Measurements from ENCODE around the gene ARID3B. TPM values are rescaled to one million over a fixed set of nuclear protein-coding genes. Genes with fewer than 3 reads are reported as not detected.

ARID3B gene
- polyA plus RNA-seq, 1 experiment, result 1.6 TPM

DNA sequence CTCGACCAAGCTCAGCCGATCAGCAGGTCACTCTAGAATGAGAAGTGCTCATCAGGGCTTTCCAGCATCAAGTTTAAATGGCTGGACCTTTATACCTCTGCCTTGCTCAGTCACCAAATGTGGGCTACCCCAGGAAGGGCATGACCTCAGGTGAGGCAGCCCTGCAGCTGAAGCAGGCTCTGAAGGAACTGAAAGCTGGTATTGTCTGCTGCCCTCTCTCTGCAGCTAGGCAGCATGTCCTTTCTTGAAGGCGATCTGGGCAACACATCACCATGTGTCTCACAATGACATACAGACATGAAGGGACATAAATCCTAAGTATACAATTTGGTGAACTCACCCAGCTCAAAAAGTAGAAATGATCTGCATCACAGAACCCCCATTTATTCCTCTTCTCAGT is 38.7 kb upstream of the ARID3B start:
- no peak overlapping the region for H3K4me3 ChIP-seq (ENCODE audit: low read depth, low read length)
- no peak for DNase-seq (ENCODE audit: low read depth, low spot score)
- TF ChIP-seq, protein P1, sequence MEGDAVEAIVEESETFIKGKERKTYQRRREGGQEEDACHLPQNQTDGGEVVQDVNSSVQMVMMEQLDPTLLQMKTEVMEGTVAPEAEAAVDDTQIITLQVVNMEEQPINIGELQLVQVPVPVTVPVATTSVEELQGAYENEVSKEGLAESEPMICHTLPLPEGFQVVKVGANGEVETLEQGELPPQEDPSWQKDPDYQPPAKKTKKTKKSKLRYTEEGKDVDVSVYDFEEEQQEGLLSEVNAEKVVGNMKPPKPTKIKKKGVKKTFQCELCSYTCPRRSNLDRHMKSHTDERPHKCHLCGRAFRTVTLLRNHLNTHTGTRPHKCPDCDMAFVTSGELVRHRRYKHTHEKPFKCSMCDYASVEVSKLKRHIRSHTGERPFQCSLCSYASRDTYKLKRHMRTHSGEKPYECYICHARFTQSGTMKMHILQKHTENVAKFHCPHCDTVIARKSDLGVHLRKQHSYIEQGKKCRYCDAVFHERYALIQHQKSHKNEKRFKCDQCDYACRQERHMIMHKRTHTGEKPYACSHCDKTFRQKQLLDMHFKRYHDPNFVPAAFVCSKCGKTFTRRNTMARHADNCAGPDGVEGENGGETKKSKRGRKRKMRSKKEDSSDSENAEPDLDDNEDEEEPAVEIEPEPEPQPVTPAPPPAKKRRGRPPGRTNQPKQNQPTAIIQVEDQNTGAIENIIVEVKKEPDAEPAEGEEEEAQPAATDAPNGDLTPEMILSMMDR (IDR thresholded peaks at IDR 0.05; ENCODE audit: low read depth, low read length), result no peak
- CTCF ChIA-PET, result no interaction called here
- POLR2A ChIA-PET, result interaction anchor here (0.5 kb wide), 1 partner anchor 93 kb away, joined by 3 read pairs; no protein-coding TSS in a partner anchor
- no peak overlapping the region for H3K27ac ChIP-seq (ENCODE audit: low read depth, low read length)
- no peaks in the 10 kb centered on the region for H3K9me3 ChIP-seq (ENCODE audit: control insufficient read depth, insufficient read depth, low read length)
- H3K27me3 ChIP-seq (ENCODE audit: control insufficient read depth, insufficient read depth, low read length), result no peaks in the 10 kb centered on the region

DNA sequence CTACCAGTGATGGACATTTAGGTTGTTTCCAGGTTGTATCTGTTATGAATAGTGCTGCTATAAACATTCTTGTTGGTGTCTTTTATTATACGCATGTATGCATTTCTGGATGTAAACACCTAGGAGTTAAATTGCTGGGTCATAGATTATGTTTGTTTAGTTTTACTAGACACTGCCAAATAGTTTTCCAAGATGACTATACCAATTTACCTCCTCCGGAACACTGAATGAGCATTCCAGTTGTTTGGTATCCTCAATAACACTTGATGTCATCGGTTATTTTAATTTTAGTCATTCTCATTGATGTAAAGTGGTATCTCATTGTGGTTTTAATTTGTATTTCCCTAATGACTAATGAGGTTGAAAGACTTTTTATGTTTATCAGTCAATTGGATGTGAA is 36.6 kb upstream of the ARID3B start:
- POLR2A ChIA-PET, result interaction anchor here (1.0 kb wide), 1 partner anchor 42 kb away, joined by 3 read pairs; no protein-coding TSS in a partner anchor
- Histone ChIP-seq H3K4me3 (ENCODE audit: low read depth, low read length) (no peak overlapping the region), H3K27me3 (ENCODE audit: control insufficient read depth, insufficient read depth, low read length) (no peaks in the 10 kb centered on the region), H3K27ac (ENCODE audit: low read depth, low read length) (no peak overlapping the region), H3K9me3 (ENCODE audit: control insufficient read depth, insufficient read depth, low read length) (no peaks in the 10 kb centered on the region)
- CTCF ChIA-PET, result no interaction called here
- TF ChIP-seq, protein P1 (IDR thresholded peaks at IDR 0.05; ENCODE audit: low read depth, low read length), result no peak
- DNase-seq (ENCODE audit: low read depth, low spot score), result no peak

DNA sequence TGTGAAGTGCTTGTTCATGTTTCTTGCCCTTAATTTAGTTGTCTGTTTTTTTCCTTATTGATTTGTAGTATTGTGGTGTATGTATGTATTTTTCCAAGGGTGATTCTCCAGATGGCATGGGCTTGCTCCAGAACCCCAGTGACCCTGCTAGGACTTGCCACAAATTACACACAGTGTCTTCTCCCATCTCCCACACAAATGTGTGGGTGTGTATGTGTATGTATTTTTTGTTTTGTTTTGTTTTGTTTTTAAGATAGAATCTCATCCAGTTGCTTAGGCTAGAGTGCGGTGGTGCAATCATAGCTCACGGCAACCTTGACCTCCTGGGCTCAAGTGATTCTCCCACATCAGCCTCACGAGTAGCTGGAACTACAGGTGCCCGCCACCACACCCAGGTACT is 36.2 kb upstream of the ARID3B start:
- Histone ChIP-seq H3K9me3 (ENCODE audit: control insufficient read depth, insufficient read depth, low read length) (no peaks in the 10 kb centered on the region), H3K4me3 (ENCODE audit: low read depth, low read length) (no peak overlapping the region), H3K27me3 (ENCODE audit: control insufficient read depth, insufficient read depth, low read length) (no peaks in the 10 kb centered on the region), H3K27ac (ENCODE audit: low read depth, low read length) (no peak overlapping the region)
- TF ChIP-seq, protein P1 (IDR thresholded peaks at IDR 0.05; ENCODE audit: low read depth, low read length), result no peak
- no peak for DNase-seq (ENCODE audit: low read depth, low spot score)
- ChIA-PET POLR2A (no interaction called here), CTCF (no interaction called here)

DNA sequence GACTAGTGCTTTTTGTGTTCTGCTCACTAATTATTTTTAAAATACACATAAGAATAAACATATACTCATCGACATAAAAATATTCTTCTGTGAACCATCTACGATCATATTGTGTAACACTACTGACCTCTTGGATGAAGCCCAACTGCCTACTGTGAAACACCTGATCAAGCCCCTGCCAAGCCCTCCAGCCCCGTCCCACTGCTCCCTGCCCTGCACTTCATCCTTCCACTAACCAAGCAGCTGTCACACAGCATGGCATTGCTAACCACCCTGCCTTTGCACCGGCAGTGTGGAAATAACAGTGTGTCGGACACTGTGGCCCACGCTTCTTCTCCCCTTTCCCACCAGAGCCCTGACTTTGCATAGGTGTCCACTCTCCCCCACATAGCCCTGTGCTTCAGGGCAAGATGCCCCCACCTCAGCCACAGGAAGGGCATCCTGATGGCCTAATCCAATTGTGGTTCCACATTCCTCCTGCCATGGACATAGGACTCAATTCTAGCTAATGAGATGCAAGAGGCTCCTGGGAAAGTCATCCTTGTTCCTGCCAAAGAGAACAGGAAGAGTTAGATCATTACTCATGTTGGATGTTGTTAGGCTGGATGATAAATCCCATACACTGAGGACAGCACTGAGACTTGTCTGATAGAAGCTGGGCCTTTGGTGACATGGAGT is 35.0 kb upstream of the ARID3B start:
- no peaks in the 10 kb centered on the region for H3K27me3 ChIP-seq (ENCODE audit: control insufficient read depth, insufficient read depth, low read length)
- ChIA-PET POLR2A (no interaction called here), CTCF (no interaction called here)
- TF ChIP-seq, protein P1 (IDR thresholded peaks at IDR 0.05; ENCODE audit: low read depth, low read length), result no peak
- no peak overlapping the region for H3K4me3 ChIP-seq (ENCODE audit: low read depth, low read length)
- H3K27ac ChIP-seq (ENCODE audit: low read depth, low read length), result no peak overlapping the region
- no peaks in the 10 kb centered on the region for H3K9me3 ChIP-seq (ENCODE audit: control insufficient read depth, insufficient read depth, low read length)
- no peak for DNase-seq (ENCODE audit: low read depth, low spot score)

DNA sequence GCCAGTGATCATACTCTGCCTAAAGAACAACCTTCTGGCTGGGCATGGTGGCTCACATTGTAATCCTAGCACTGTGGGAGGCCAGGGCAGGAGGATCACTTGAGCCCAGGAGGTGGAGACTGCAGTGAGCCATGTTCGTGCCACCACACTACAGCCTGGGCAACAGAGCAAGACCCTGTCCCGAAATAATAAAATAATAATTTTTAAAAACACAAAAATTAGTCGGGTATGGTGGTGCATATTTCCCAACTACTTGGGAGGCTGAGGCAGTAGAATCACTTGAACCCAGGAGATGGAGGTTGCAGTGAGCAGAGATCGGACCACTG is 34.5 kb upstream of the ARID3B start:
- no peaks in the 10 kb centered on the region for H3K9me3 ChIP-seq (ENCODE audit: control insufficient read depth, insufficient read depth, low read length)
- DNase-seq (ENCODE audit: low read depth, low spot score), result no peak
- H3K4me3 ChIP-seq (ENCODE audit: low read depth, low read length), result no peak overlapping the region
- ChIA-PET POLR2A (no interaction called here), CTCF (no interaction called here)
- TF ChIP-seq, protein P1 (IDR thresholded peaks at IDR 0.05; ENCODE audit: low read depth, low read length), result no peak
- H3K27ac ChIP-seq (ENCODE audit: low read depth, low read length), result no peak overlapping the region
- H3K27me3 ChIP-seq (ENCODE audit: control insufficient read depth, insufficient read depth, low read length), result no peaks in the 10 kb centered on the region
